Osteocyte (in vitro differentiated cells): ENCODE measurements around the gene PRKCZ. TPM values are rescaled to one million over a fixed set of nuclear protein-coding genes. Genes with fewer than 3 reads are reported as not detected.

Experiments used
- DNase-seq: peaks from one replicate; pipeline ENCODE4 v3.0.0; 2021; ENCODE audit warnings: mixed read lengths; ENCODE audit not compliant: unreplicated experiment; ENCODE audit errors: extremely low spot score
- H3K27ac Mint-ChIP-seq: one replicate; pipeline ENCODE4 v1.8.0; 2021; ENCODE audit warnings: mild to moderate bottlenecking, mixed read lengths; ENCODE audit not compliant: unreplicated experiment
- H3K27me3 Mint-ChIP-seq: one replicate; pipeline ENCODE4 v1.8.0; 2021; ENCODE audit warnings: mixed read lengths; ENCODE audit not compliant: unreplicated experiment
- H3K36me3 Mint-ChIP-seq: one replicate; pipeline ENCODE4 v1.8.0; 2021; ENCODE audit warnings: mixed read lengths; ENCODE audit not compliant: unreplicated experiment
- H3K4me1 Mint-ChIP-seq: one replicate; pipeline ENCODE4 v1.8.0; 2021; ENCODE audit warnings: mixed read lengths; ENCODE audit not compliant: unreplicated experiment
- H3K4me3 Mint-ChIP-seq: one replicate; pipeline ENCODE4 v1.8.0; 2021; ENCODE audit warnings: mild to moderate bottlenecking, moderate library complexity, mixed read lengths; ENCODE audit not compliant: unreplicated experiment
- H3K9me3 Mint-ChIP-seq: one replicate; pipeline ENCODE4 v1.8.0; 2021; ENCODE audit warnings: mixed read lengths; ENCODE audit not compliant: unreplicated experiment
- CTCF ChIP-seq: fragments of 200-600 bp; sonication (generic); IDR thresholded peaks from 2 replicates; pipeline ENCODE4 v1.5.0; 2021; ENCODE audit warnings: antibody characterized with exemption, mild to moderate bottlenecking, moderate library complexity
- total RNA-seq: library from RNA; stranded (reverse); gene quantifications from 2 replicates; pipeline ENCODE4 v1.2.1, GENCODE V29; 2021

Gene PRKCZ
- total RNA-seq, 1 donor from 2014 or later: 3.1 TPM

GRCh38 chr1:2016123-2016522 is 34.1 kb upstream of the PRKCZ start:
- H3K4me1 Mint-ChIP-seq: peaks cover 3% of the 10 kb centered on the region
- TF ChIP-seq CTCF: no peak
- no peak overlapping the region for H3K4me3 Mint-ChIP-seq
- H3K36me3 Mint-ChIP-seq: no peaks in the 10 kb centered on the region
- H3K27ac Mint-ChIP-seq: no peak overlapping the region
- H3K9me3 Mint-ChIP-seq: no peaks in the 10 kb centered on the region
- H3K27me3 Mint-ChIP-seq: peaks cover 77% of the 10 kb centered on the region
- DNase-seq: no peak

GRCh38 chr1:2018217-2019171 is 31.7 kb upstream of the PRKCZ start:
- Mint-ChIP-seq H3K4me3 (peak overlapping the region; percentile 18), H3K36me3 (no peaks in the 10 kb centered on the region), H3K4me1 (peaks cover 3% of the 10 kb centered on the region), H3K27me3 (peaks cover 70% of the 10 kb centered on the region), H3K27ac (no peak overlapping the region), H3K9me3 (no peaks in the 10 kb centered on the region)
- no peak for TF ChIP-seq CTCF
- no peak for DNase-seq

- Mint-ChIP-seq H3K27ac (no peak within 1 kb of the TSS), H3K4me1 (peaks cover 3% of the 10 kb centered on the region)
These were observed 31.1 kb upstream of the PRKCZ start, which contains the start of gene GABRD for GRCh38 chr1:2019172-2019543. GABRD (plus strand) TSS chr1:2019345; CDS start chr1:2019424, 79 bp downstream.

GRCh38 chr1:2019571-2020309 is 30.5 kb upstream of the PRKCZ start:
- Mint-ChIP-seq H3K27me3 (peaks cover 60% of the 10 kb centered on the region), H3K4me1 (peaks cover 3% of the 10 kb centered on the region), H3K36me3 (no peaks in the 10 kb centered on the region), H3K4me3 (no peak overlapping the region), H3K27ac (no peak overlapping the region), H3K9me3 (no peaks in the 10 kb centered on the region)
- DNase-seq: no peak
- no peak for TF ChIP-seq CTCF

More at GRCh38 chr1:2019172-2019543, 31.1 kb upstream of the PRKCZ start, which contains the start of gene GABRD:
- H3K36me3 Mint-ChIP-seq: no peaks in the 10 kb centered on the region
- no peaks in the 10 kb centered on the region for H3K9me3 Mint-ChIP-seq
- no peak for TF ChIP-seq CTCF
- no peak for DNase-seq
- peak within 1 kb of the TSS; percentile 18 for H3K4me3 Mint-ChIP-seq
- peaks cover 66% of the 10 kb centered on the region for H3K27me3 Mint-ChIP-seq

- Mint-ChIP-seq H3K4me1 (peaks cover 3% of the 10 kb centered on the region), H3K27me3 (peaks cover 54% of the 10 kb centered on the region), H3K36me3 (no peaks in the 10 kb centered on the region), H3K4me3 (no peak overlapping the region), H3K9me3 (no peaks in the 10 kb centered on the region), H3K27ac (no peak overlapping the region)
- DNase-seq: no peak
- no peak for TF ChIP-seq CTCF
These were observed 29.9 kb upstream of the PRKCZ start for GRCh38 chr1:2020310-2020655.
